ENCODE data around the gene F8. TPM values are rescaled to one million over a fixed set of nuclear protein-coding genes. Genes with fewer than 3 reads are reported as not detected.
"Not testable (repeated sequence)": the region's sequence is repeated elsewhere in the genome, so short reads cannot be mapped to it uniquely, and the experiment has no call there.

The F8 gene
- total RNA-seq, 1 experiment from 2014 or later: 0.20 TPM

GRCh38 chrX:154892296-154892695, 130.2 kb downstream of the F8 start:
- Mint-ChIP-seq H3K27ac (ENCODE audit: unreplicated experiment) (no peak overlapping the region), H3K36me3 (ENCODE audit: insufficient read depth, unreplicated experiment) (no peaks in the 10 kb centered on the region), H3K27me3 (ENCODE audit: insufficient read depth, unreplicated experiment) (peaks cover 4% of the 10 kb centered on the region), H3K9me3 (ENCODE audit: unreplicated experiment) (no peaks in the 10 kb centered on the region), H3K4me3 (ENCODE audit: unreplicated experiment) (no peak overlapping the region), H3K4me1 (ENCODE audit: low read depth, unreplicated experiment) (no peaks in the 10 kb centered on the region)
- intact Hi-C loops (cut with micrococcal nuclease; ENCODE audit: unreplicated experiment): no loop called here
- no peaks in the 10 kb centered on the region for H3K36me3 ChIP-seq (ENCODE audit: control insufficient read depth, insufficient read depth, low read length)
- no TSS peak for BruUV-seq (replicated peaks)
- H3K4me1 ChIP-seq: no peaks in the 10 kb centered on the region
- ChIA-PET POLR2A (no interaction called here), CTCF (no interaction called here)
- H3K9me3 ChIP-seq: no peaks in the 10 kb centered on the region
- TF ChIP-seq CTCF (IDR thresholded peaks at IDR 0.05; ENCODE audit: insufficient read depth in 1 of 2, low read depth in 1 of 2, low read length in 1 of 2, severe bottlenecking in 1 of 2, unreplicated experiment in 1 of 2): no peak
- no peaks in the 10 kb centered on the region for H3K27me3 ChIP-seq (replicated peaks; ENCODE audit: control insufficient read depth, insufficient read depth, low read length)
- H3K4me3 ChIP-seq (ENCODE audit: low read depth, low read length): no peak overlapping the region
- no peak for DNase-seq

GRCh38 chrX:154890990-154891639, 131.4 kb downstream of the F8 start:
- H3K4me3 Mint-ChIP-seq (ENCODE audit: unreplicated experiment): no peak overlapping the region
- CTCF ChIA-PET: no interaction called here
- POLR2A ChIA-PET: no interaction called here

GRCh38 chrX:154886789-154887221, 135.7 kb downstream of the F8 start:
- H3K9me3 Mint-ChIP-seq (ENCODE audit: unreplicated experiment); H3K4me1 Mint-ChIP-seq (ENCODE audit: low read depth, unreplicated experiment); H3K27me3 Mint-ChIP-seq (ENCODE audit: insufficient read depth, unreplicated experiment); H3K4me1 ChIP-seq; intact Hi-C loops (cut with micrococcal nuclease; ENCODE audit: unreplicated experiment); H3K4me3 ChIP-seq (ENCODE audit: low read depth, low read length); H3K27ac Mint-ChIP-seq (ENCODE audit: unreplicated experiment); H3K9me3 ChIP-seq; H3K4me3 Mint-ChIP-seq (ENCODE audit: unreplicated experiment); POLR2A ChIA-PET; CTCF ChIA-PET; H3K36me3 Mint-ChIP-seq (ENCODE audit: insufficient read depth, unreplicated experiment); BruUV-seq (replicated peaks); H3K27me3 ChIP-seq (replicated peaks; ENCODE audit: control insufficient read depth, insufficient read depth, low read length); H3K36me3 ChIP-seq (ENCODE audit: control insufficient read depth, insufficient read depth, low read length); DNase-seq: not testable (repeated sequence)

More at GRCh38 chrX:154890990-154891639, 131.4 kb downstream of the F8 start:
- Histone ChIP-seq H3K36me3 (ENCODE audit: control insufficient read depth, insufficient read depth, low read length) (no peaks in the 10 kb centered on the region), H3K4me3 (ENCODE audit: low read depth, low read length) (no peak overlapping the region), H3K9me3 (no peaks in the 10 kb centered on the region), H3K27me3 (replicated peaks; ENCODE audit: control insufficient read depth, insufficient read depth, low read length) (no peaks in the 10 kb centered on the region), H3K4me1 (no peaks in the 10 kb centered on the region)
- Mint-ChIP-seq H3K9me3 (ENCODE audit: unreplicated experiment) (no peaks in the 10 kb centered on the region), H3K27ac (ENCODE audit: unreplicated experiment) (no peak overlapping the region), H3K27me3 (ENCODE audit: insufficient read depth, unreplicated experiment) (peaks cover 4% of the 10 kb centered on the region), H3K36me3 (ENCODE audit: insufficient read depth, unreplicated experiment) (no peaks in the 10 kb centered on the region), H3K4me1 (ENCODE audit: low read depth, unreplicated experiment) (no peaks in the 10 kb centered on the region)
- no peak for DNase-seq
- intact Hi-C loops (cut with micrococcal nuclease; ENCODE audit: unreplicated experiment): no loop called here
- BruUV-seq (replicated peaks): no TSS peak
- TF ChIP-seq CTCF (IDR thresholded peaks at IDR 0.05; ENCODE audit: insufficient read depth in 1 of 2, low read depth in 1 of 2, low read length in 1 of 2, severe bottlenecking in 1 of 2, unreplicated experiment in 1 of 2): no peak

GRCh38 chrX:154886069-154886788, 136.3 kb downstream of the F8 start, which contains the start of gene F8A1:
F8A1 (plus strand) TSS chrX:154886355; CDS start chrX:154886375, 20 bp downstream.
- H3K27ac Mint-ChIP-seq (ENCODE audit: unreplicated experiment); H3K36me3 ChIP-seq (ENCODE audit: control insufficient read depth, insufficient read depth, low read length); H3K4me3 ChIP-seq (ENCODE audit: low read depth, low read length); H3K4me1 Mint-ChIP-seq (ENCODE audit: low read depth, unreplicated experiment); H3K4me1 ChIP-seq; intact Hi-C loops (cut with micrococcal nuclease; ENCODE audit: unreplicated experiment); BruUV-seq (replicated peaks); POLR2A ChIA-PET; H3K9me3 Mint-ChIP-seq (ENCODE audit: unreplicated experiment); H3K27me3 ChIP-seq (replicated peaks; ENCODE audit: control insufficient read depth, insufficient read depth, low read length); H3K27me3 Mint-ChIP-seq (ENCODE audit: insufficient read depth, unreplicated experiment); H3K9me3 ChIP-seq; H3K36me3 Mint-ChIP-seq (ENCODE audit: insufficient read depth, unreplicated experiment); CTCF ChIA-PET; H3K4me3 Mint-ChIP-seq (ENCODE audit: unreplicated experiment): not testable (repeated sequence)
- DNase-seq: peak; percentile 19 to 38

- H3K27ac Mint-ChIP-seq (ENCODE audit: unreplicated experiment); H3K27me3 Mint-ChIP-seq (ENCODE audit: insufficient read depth, unreplicated experiment); H3K4me3 Mint-ChIP-seq (ENCODE audit: unreplicated experiment); CTCF ChIA-PET; H3K4me1 Mint-ChIP-seq (ENCODE audit: low read depth, unreplicated experiment); intact Hi-C loops (cut with micrococcal nuclease; ENCODE audit: unreplicated experiment); H3K4me3 ChIP-seq (ENCODE audit: low read depth, low read length); DNase-seq; H3K27me3 ChIP-seq (replicated peaks; ENCODE audit: control insufficient read depth, insufficient read depth, low read length); H3K4me1 ChIP-seq; H3K36me3 Mint-ChIP-seq (ENCODE audit: insufficient read depth, unreplicated experiment); H3K36me3 ChIP-seq (ENCODE audit: control insufficient read depth, insufficient read depth, low read length); BruUV-seq (replicated peaks); H3K9me3 Mint-ChIP-seq (ENCODE audit: unreplicated experiment); POLR2A ChIA-PET; H3K9me3 ChIP-seq: not testable (repeated sequence)
Observed at GRCh38 chrX:154885549-154885948, 137.0 kb downstream of the F8 start.
